GM23338 (cell line): ENCODE measurements around the gene C16orf78.

Source experiments
- EZH2 ChIP-seq: fragments of 200-600 bp; sonication (generic); IDR thresholded peaks from one replicate; pipeline ENCODE4 v1.8.0; 2017; ENCODE audit warnings: antibody characterized with exemption, mild to moderate bottlenecking, low read depth; ENCODE audit not compliant: unreplicated experiment
- EZH2phosphoT487 ChIP-seq: fragments of 200-600 bp; sonication (generic); IDR thresholded peaks from one replicate; pipeline ENCODE4 v1.8.1; 2018; ENCODE audit warnings: antibody characterized with exemption; ENCODE audit not compliant: unreplicated experiment
- JUNB ChIP-seq: IDR thresholded peaks from one replicate; pipeline ENCODE4 v1.6.1; 2016; ENCODE audit warnings: antibody characterized with exemption; ENCODE audit not compliant: unreplicated experiment
- NANOG ChIP-seq: IDR thresholded peaks from 2 replicates; pipeline ENCODE4 v1.6.1; 2016; ENCODE audit warnings: antibody characterized with exemption, borderline replicate concordance
- POLR2AphosphoS5 ChIP-seq: IDR thresholded peaks from 2 replicates; pipeline ENCODE4 v1.6.1; 2016; ENCODE audit warnings: antibody characterized with exemption, low read depth
- REST ChIP-seq: IDR thresholded peaks from one replicate; pipeline ENCODE4 v1.6.1; 2018; ENCODE audit warnings: antibody characterized with exemption; ENCODE audit not compliant: unreplicated experiment
- ZNF114 ChIP-seq: fragments of 250-450 bp; sonication (Bioruptor Pico); IDR thresholded peaks from 2 replicates; pipeline ENCODE4 v1.5.0; 2020; ENCODE audit warnings: mild to moderate bottlenecking, moderate library complexity
- TF ChIP-seq, protein P1 (sequence below), 2 experiments: fragments of 200-600 bp in 1 of 2; sonication (generic) in 1 of 2; conservative IDR thresholded peaks; 2 replicates each; pipeline versions ENCODE4 v1.5.1 to v1.6.1; 2016 to 2017; ENCODE audit warnings: antibody characterized with exemption in 2 of 2, low read depth in 2 of 2, mild to moderate bottlenecking in 2 of 2, moderate library complexity in 1 of 2

- TF ChIP-seq POLR2AphosphoS5 = no peak
- TF ChIP-seq, protein P1, sequence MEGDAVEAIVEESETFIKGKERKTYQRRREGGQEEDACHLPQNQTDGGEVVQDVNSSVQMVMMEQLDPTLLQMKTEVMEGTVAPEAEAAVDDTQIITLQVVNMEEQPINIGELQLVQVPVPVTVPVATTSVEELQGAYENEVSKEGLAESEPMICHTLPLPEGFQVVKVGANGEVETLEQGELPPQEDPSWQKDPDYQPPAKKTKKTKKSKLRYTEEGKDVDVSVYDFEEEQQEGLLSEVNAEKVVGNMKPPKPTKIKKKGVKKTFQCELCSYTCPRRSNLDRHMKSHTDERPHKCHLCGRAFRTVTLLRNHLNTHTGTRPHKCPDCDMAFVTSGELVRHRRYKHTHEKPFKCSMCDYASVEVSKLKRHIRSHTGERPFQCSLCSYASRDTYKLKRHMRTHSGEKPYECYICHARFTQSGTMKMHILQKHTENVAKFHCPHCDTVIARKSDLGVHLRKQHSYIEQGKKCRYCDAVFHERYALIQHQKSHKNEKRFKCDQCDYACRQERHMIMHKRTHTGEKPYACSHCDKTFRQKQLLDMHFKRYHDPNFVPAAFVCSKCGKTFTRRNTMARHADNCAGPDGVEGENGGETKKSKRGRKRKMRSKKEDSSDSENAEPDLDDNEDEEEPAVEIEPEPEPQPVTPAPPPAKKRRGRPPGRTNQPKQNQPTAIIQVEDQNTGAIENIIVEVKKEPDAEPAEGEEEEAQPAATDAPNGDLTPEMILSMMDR (conservative IDR thresholded peaks at IDR 0.05; ENCODE audit: low read depth in 2 of 2) = no peak
- TF ChIP-seq EZH2 = no peak
- TF ChIP-seq JUNB = no peak
- TF ChIP-seq ZNF114 (CRISPR knock-in tag) = no peak
- TF ChIP-seq REST = no peak
- no peak for TF ChIP-seq EZH2phosphoT487
- TF ChIP-seq NANOG = no peak
These were observed 3.7 kb upstream of the C16orf78 start for GRCh38 chr16:49369651-49370611.
